ENCODE data around the gene NPRL2.

- TF ChIP-seq EZH2 (IDR thresholded peaks at IDR 0.05; ENCODE audit: low read depth) (no peak), CTCF (conservative IDR thresholded peaks at IDR 0.05) (no peak)
These were observed 9.0 kb downstream of the NPRL2 start for GRCh38 chr3:50341537-50341936.

Measured in PC-9 (cell line).